ENCODE measurements around the gene COX6A1.
"Not testable (repeated sequence)": the region's sequence is repeated elsewhere in the genome, so short reads cannot be mapped to it uniquely, and the experiment has no call there.

The COX6A1 gene

GRCh38 chr12:120487552-120487951 is 49.6 kb downstream of the COX6A1 start:
- not testable (repeated sequence) for H3K9me3 ChIP-seq (ENCODE audit: control insufficient read depth, insufficient read depth, low read length); H3K9ac ChIP-seq (ENCODE audit: low read depth, low read length); H3K4me1 ChIP-seq (ENCODE audit: insufficient read depth, low read length); H3K36me3 ChIP-seq (ENCODE audit: insufficient read depth, low read length)

- Histone ChIP-seq H3K9ac (ENCODE audit: low read depth, low read length) (no peak overlapping the region), H3K9me3 (ENCODE audit: control insufficient read depth, insufficient read depth, low read length) (no peaks in the 10 kb centered on the region), H3K36me3 (ENCODE audit: insufficient read depth, low read length) (peaks cover 2% of the 10 kb centered on the region), H3K4me1 (ENCODE audit: insufficient read depth, low read length) (no peaks in the 10 kb centered on the region)
Observed at GRCh38 chr12:120488057-120488640, 50.2 kb downstream of the COX6A1 start.

- Histone ChIP-seq H3K4me1 (ENCODE audit: insufficient read depth, low read length) (no peaks in the 10 kb centered on the region), H3K9ac (ENCODE audit: low read depth, low read length) (no peak overlapping the region), H3K9me3 (ENCODE audit: control insufficient read depth, insufficient read depth, low read length) (no peaks in the 10 kb centered on the region), H3K36me3 (ENCODE audit: insufficient read depth, low read length) (peaks cover 2% of the 10 kb centered on the region)
Observed at GRCh38 chr12:120489018-120489417, 51.1 kb downstream of the COX6A1 start.

- H3K4me1 ChIP-seq (ENCODE audit: insufficient read depth, low read length) = no peaks in the 10 kb centered on the region
- peaks cover 2% of the 10 kb centered on the region for H3K36me3 ChIP-seq (ENCODE audit: insufficient read depth, low read length)
- H3K9ac ChIP-seq (ENCODE audit: low read depth, low read length) = no peak overlapping the region
- no peaks in the 10 kb centered on the region for H3K9me3 ChIP-seq (ENCODE audit: control insufficient read depth, insufficient read depth, low read length)
Observed at GRCh38 chr12:120490325-120490724, 52.4 kb downstream of the COX6A1 start.

Data from ES-I3 (cell line).